ENCODE data around the gene NPBWR2. TPM values are rescaled to one million over a fixed set of nuclear protein-coding genes. Genes with fewer than 3 reads are reported as not detected.

NPBWR2 gene
- total and polyA plus RNA-seq, 9 of the 15 experiments (the other 6 are each of a cell fraction or from before 2014, with no cell fraction given): not detected

GRCh38 chr20:64083378-64083803 lies 24.0 kb downstream of the NPBWR2 start (continued):
- TF ChIP-seq NRF1 (conservative IDR thresholded peaks at IDR 0.05 in 1 of 2, IDR thresholded peaks at IDR 0.05 in 1 of 2) (peak; percentile 21 to 29; a peak in 2 of 4 replicates), HMGN3 (IDR thresholded peaks at IDR 0.05; ENCODE audit: borderline replicate concordance, extremely low read depth, insufficient read length, low read depth, low read length) (peak; percentile 40), TFAP4 (CRISPR knock-in tag; IDR thresholded peaks at IDR 0.05; ENCODE audit: borderline replicate concordance) (peak; percentile 60; the same call in 1 of the 2 replicates), CTBP1 (IDR thresholded peaks at IDR 0.05; ENCODE audit: borderline replicate concordance) (peak; percentile 75)

- intact Hi-C loops (cut with micrococcal nuclease) (loop anchor here (1.0 kb wide), 1 partner anchor 37 kb away; no protein-coding TSS in a partner anchor), in situ Hi-C loops (cut with MboI) (no loop called here)
- H3K9ac ChIP-seq (ENCODE audit: insufficient read depth in 1 of 2, low read depth in 2 of 2, low read length in 2 of 2): peak overlapping the region in 1 of 2 experiments; percentile 79; a peak in 2 of 4 replicates
- H3K27me3 ChIP-seq (ENCODE audit: control insufficient read depth in 2 of 2, insufficient read depth in 2 of 2, low read length in 2 of 2): peaks cover 6 to 30% of the 10 kb centered on the region in 2 experiments; a peak in 4 of 5 replicates
- ATAC-seq (no peak), DNase-seq (ENCODE audit: extremely low read depth in 1 of 4, low spot score in 3 of 4) (no peak), FAIRE-seq (no peak)
- peak overlapping the region; percentile 71 for H3K4me2 ChIP-seq (ENCODE audit: insufficient read depth, low read length)
- H3K4me3 ChIP-seq: peak overlapping the region; percentile 44
- TF ChIP-seq ATF2 (CRISPR knock-in tag; IDR thresholded peaks at IDR 0.05) (no peak), HDAC1 (IDR thresholded peaks at IDR 0.05) (0 out of 4 replicates have a peak, but pooled peaks of 1 of the 2 experiments have one; percentile 6), ZNF263 (CRISPR knock-in tag; IDR thresholded peaks at IDR 0.05; ENCODE audit: borderline replicate concordance) (peak; percentile 11; the same call in 1 of the 2 replicates), ZEB2 (IDR thresholded peaks at IDR 0.05) (no peak)
- WGBS (ENCODE audit: insufficient coverage, low coverage, missing lambda C conversion rate): 20% methylated on average over 10 of the region's 13 CpGs
- peak overlapping the region; percentile 75 for H2AFZ ChIP-seq (ENCODE audit: low read depth, low read length)
- H3K9me3 ChIP-seq (replicated peaks; ENCODE audit: control insufficient read depth, insufficient read depth, low read depth, low read length): peaks cover 2% of the 10 kb centered on the region; the same call in 1 of the 2 replicates
- H3K4me1 ChIP-seq (replicated peaks in 1 of 2; ENCODE audit: control insufficient read depth in 2 of 2, insufficient read depth in 2 of 2, low read length in 2 of 2): peaks cover 14 to 70% of the 10 kb centered on the region in 2 experiments; a peak in 4 of 5 replicates
- H3K9me1 ChIP-seq (ENCODE audit: control insufficient read depth, insufficient read depth, low read length): no peaks in the 10 kb centered on the region
- H4K20me1 ChIP-seq (replicated peaks; ENCODE audit: control insufficient read depth, insufficient read depth, low read length): no peaks in the 10 kb centered on the region; the same call in 1 of the 2 replicates
- H3K36me3 ChIP-seq (ENCODE audit: control insufficient read depth, insufficient read depth, low read length): no peaks in the 10 kb centered on the region
- ChIA-PET CTCF (ENCODE audit: low intra/inter-chr PET ratio) (interaction anchor here (2.4 kb wide), 1 partner anchor 38 kb away, joined by 14 read pairs; no protein-coding TSS in a partner anchor), POLR2A (interaction anchor here (1.0 kb wide), 1 partner anchor 9 kb away, joined by 3 read pairs; no protein-coding TSS in a partner anchor)
- peaks cover 10% of the 10 kb centered on the region; the same call in 2 of the 3 replicates for H3K79me2 ChIP-seq (ENCODE audit: control insufficient read depth, insufficient read depth, low read length)
- no peak overlapping the region for H3K27ac ChIP-seq (ENCODE audit: extremely low read depth, low read depth, low read length)
- no TSS peak for BruUV-seq (replicated peaks)
Observed at GRCh38 chr20:64082820-64083377, 24.5 kb downstream of the NPBWR2 start.
